Activated T-helper 9 cell treated with anti-CD3 and anti-CD28 coated beads, Interleukin-2, amount 50 U/mL, for 16 hours (primary cell): Measurements from ENCODE around the gene CNTN6.
"Not testable (repeated sequence)": the region's sequence is repeated elsewhere in the genome, so short reads cannot be mapped to it uniquely, and the experiment has no call there.

Experiments
- DNase-seq: peaks from one replicate; pipeline ENCODE4 v3.0.0-alpha.2; 2020; ENCODE audit warnings: low read depth

Gene CNTN6

DNA sequence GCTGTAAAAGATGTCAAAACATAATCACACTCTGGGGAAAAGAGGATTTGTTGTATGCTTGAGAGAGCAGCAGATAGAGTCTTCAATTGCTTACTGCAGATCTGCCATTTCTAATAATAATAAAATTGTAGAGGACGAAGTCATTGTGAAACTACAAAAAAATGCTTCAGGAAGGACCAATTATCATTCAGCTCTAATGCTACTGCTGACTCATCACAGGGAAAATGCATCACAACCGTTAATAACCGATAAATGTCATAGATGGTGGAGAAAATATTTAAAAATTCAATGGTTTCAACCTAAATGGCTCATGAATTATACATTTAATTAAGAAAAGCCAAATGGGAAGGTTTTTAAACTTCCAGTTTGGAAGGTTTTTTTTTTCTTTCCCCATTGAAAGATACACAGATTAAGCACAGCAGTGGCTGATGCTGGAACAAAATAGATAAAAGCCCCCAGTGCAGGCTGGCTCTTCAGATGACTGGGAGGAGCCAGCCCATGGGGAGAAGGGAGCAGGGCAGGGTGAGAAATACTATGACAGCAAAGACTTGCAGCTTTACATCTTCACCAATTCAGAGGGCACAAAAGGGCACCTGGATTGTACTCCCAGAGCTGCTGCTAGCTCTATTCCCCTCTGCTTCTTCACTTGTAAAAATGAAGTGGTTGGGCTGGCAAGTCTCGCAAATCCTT, 196.1 kb downstream of the CNTN6 start:
- no peak for DNase-seq

DNA sequence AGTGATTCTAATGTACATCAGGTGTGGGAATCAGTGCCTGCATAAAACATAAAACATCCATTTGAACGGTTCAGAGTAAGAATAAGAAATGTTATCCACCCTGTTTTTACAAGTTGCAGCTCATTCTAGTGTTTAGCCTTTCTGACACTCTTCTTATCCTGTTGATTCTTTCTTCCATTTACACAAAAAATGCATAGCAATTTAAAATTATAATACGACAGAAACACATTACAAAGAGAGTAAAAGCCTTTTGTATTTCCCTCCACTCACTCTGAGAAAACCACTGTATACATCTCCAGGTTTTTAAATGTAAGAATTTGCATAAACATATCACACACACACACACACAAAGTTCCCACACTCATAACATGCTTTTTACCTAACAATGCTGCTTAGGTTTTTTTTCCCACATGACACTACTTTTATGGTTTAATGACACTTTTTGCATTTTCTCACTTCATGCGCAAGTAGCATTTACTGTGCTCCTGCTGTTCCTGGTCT, 199.8 kb downstream of the CNTN6 start:
- no peak for DNase-seq

DNA sequence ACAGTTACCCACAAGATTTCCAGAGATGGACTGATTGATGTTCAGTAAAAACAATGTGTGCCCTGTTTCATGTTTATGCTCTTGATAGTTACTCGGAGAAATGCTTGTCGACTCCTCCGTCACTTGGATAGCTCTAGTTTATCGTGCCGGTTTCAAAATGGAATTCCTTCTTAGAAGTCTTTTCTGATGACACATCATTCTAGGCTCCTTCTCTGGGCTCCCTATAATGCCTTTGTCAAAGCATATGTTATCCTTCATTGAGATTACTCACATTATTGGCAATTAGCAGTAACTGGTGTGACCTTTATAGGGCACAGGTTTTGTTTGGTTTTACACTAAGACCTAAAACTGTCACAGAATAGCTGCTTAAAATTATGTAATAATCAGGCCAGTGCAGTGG, 201.8 kb downstream of the CNTN6 start:
- no peak for DNase-seq

DNA sequence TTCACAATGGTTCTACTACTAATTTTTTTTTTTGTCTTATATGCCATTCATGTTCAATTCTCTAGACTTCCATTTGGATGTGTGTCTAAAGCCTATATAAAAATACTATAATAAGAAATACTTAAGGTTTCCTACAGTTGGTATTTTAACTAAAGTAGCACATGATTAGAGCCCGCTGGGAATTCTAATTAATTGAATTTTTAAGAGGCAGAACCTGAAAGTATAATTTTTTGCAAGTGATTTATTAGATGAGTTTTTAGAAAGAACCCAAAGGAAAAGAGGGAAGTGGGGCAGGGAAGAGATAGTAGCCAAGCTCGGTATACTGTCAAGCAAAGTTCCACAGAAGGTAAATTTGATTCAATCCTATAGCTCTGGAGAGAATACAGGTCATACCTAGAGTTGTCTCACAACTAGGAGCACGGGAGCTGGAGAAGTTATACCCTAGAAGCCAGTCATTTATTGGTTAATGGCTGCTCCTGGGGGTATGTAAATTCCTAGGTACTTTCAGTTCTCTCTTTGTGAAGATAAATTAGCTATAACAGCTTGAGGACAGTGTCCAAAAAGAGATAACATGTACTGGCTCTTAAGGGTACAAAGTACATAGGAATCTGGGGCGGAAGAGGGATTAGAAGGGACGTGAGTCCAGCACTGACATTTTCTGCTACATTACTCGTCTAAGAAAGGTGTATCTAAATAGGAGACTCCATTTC, 225.6 kb downstream of the CNTN6 start:
- no peak for DNase-seq

DNA sequence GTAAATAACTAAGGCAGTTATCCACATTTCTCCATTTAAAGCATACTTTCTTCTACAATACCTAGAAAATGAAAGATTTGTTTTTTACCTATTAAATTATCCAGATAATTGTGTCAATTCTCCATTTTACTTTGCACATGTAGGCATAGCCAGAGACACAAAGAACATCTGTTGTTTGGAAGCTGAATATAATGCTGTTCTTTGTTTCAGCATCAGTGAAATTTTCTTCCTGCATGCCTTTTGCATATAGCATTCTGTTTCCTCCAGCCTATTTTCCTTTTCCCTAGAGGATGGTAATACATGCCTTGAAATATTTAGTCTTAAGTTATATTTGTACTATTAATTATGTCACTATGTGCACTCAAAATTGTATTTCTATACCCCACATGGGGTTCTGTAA, 233.7 kb downstream of the CNTN6 start:
- no peak for DNase-seq

DNA sequence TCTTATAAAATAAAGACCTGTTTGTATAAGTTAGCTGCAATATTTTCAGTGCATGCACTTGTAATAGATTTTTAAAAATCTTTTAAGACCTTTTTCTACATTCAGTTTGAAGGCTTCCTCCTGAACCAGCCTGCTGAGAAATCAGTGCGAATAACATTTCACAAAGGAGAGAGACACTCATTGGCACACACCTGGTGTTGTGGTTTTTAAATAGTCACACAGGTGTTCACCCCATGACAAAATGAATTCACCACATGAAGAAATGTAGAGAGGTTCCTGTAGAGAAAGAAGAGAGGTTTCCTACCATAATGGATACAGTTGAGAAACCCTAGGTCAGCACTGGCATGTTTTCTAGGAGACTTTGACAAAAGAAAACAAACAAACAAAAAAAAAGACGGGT, 237.3 kb downstream of the CNTN6 start:
- no peak for DNase-seq

DNA sequence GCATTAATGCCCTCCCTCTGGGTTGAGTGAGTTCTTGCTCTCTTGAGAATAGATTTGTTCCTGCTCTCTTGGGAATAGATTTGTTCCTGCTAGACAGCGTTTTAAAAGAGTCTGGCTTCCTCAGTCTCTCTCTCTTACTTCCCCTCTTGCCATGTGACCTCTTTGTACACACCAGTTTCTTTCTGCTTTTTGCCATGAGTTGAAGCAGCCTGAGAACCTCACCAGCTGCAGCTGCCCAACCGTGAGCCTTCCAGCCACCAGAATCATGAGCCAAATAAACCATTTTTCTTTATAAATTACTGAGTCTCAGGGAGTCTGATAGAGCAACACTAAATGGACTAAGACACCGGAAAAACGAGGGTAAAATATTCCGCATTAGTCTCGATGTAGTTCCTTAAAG, 253.6 kb downstream of the CNTN6 start:
- DNase-seq = no peak

DNA sequence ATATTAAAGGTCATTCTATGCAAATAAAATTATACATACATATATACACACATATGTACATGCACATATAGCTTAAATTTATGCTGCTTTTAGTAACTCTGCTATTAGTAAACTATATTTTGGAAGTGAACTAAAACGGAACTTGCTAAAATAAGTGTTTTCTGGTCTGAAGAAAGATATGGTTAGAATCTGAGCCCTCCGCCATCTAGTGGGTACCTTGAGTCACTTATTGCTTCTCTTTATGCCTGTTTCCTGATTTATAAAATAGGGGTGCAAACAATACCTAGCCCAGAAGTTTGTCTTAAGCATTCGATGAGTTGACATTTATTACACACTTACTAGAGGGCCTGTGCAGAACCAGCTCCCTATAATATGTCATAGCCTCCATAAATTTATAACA, 255.7 kb downstream of the CNTN6 start:
- DNase-seq = no peak

DNA sequence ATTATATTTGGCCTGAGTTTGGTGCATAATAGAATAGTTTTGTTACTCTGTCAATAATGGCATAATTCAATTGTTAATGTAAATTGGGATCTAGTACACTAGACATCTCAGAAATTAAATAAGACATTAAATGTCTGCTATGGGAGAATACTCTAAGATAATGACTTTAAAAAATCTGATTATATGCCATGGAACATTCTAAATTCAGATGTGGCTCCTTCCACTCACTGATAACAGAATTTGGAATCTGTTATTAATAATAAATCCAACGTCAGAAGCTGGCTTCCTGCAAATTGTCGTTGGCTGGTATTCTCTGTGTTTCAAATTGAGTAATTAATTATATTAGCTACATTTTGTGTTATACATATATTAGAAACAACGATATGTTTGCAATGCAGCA, 258.1 kb downstream of the CNTN6 start:
- DNase-seq = no peak

DNA sequence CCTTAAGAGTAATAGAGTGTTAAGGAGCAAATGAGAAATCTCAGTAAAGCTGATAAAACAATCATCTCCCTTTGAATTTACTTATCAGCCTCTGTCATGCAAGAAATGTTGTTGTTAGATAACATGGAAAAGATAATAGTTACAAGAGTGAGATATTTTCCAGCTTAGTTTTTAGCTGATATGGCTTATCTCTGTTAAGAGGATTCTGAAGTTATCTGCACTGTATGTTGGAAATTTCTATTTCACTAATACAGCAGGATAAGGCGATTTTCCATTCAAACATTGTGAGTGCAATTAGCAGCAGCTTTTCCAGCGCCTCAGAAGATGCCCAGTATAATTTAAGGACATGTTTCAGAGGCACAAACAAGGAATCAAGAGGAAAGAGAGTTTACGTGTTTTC, 262.9 kb downstream of the CNTN6 start:
- DNase-seq = no peak

DNA sequence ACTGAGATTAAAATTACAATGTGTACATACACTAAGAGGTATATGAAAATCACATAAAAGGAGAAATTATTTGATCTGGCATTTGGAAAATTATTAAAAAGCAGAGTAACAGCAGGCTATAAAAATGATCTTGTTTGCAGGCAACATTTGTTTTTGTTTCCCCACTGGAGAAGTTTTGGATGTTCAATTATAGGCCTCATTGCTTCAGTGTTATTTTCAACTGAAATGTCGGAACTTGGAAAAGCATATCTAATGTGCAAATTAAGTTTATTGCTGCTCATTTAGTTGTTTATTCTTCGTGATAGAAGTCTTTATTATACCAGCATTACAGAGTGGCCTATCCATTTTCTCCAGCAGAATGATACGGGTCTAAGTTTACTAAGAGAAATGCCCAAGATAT, 263.3 kb downstream of the CNTN6 start:
- no peak for DNase-seq

DNA sequence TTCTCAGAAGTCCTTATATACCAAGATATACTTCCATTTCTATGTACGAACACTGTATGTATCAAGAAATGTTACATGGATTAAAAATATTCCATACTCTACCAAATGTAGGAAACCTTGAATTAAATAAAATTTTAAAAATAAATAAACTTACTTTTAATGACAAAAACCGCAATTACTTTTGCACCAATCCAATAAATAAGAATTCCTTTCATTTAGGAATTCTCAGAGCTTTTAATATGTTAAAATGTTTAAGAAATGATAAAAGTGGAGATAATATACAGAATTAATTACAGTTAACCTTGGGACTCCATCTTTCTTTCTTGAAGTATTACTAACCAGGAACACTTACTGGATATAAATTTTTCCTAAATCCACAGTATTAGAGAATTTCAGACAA, 272.7 kb downstream of the CNTN6 start:
- no peak for DNase-seq

DNA sequence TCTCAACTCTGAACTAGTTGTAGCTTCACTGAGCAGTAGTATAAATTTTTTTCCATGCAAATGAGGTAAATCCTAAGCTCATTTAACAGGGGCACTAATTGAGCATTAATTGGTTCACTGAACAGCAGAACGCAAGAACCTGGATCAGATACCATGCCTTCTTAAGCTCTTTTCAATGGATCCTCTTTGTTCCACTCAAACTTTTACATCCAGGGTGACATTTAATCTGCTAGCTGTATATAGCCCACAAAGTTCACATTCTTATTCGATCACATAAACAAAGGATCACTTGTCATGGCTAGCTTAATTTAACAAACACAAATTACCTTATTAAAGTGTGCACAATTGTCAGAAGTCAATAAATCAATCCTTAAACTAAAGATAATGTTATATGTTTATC, 281.6 kb downstream of the CNTN6 start:
- DNase-seq = no peak

DNA sequence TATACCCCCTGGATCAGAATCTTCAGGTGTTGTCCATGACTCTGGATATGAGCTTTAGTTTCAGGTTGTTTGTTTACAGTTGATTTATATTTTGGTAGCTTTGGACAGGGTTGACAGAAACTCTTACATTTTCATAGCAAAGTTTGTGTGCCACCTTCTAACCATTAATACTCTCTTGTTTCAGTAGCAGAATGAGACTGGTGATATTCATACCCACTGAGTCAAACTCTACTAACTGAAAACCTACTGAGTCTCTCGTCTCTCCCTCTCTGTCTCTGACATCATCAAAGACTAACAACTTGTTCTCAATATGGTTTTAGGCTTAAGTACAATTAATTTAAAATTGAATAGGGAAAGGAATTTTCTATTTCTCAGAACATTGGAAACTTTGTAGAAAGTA, 282.3 kb downstream of the CNTN6 start:
- DNase-seq = no peak

DNA sequence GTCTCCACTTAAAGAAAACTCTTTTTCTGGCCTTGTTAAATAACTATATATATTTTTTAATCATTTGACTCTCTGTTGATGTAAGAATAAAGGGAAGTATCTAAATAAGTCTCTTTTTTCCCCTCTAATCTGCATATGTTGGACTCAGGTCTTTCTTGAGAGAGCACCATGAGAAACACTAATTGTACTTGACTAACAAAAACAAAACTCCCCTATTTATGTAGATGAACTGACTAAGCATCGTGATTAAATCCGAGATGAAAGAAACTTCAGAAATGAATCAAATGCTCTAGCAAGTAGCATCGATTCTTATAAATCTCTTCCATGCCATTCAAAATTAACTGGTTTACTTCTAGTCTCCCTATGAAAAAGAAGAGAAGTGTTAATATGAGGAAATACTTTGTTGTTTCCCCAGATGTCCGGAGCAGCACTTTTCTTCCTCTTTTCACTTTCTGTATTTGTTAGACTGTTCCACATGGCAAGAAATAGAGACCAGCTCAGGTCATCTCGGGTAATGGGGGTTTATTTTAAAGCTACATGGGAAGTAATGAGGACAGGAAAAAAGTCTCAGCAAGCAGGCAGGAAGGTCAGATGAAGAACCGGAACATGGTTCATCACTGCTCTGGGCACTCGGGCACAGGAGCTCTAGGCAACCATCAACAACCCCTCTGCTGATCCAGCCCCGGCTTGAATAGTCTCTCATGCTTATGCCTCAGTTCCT, 288.3 kb downstream of the CNTN6 start:
- no peak for DNase-seq

DNA sequence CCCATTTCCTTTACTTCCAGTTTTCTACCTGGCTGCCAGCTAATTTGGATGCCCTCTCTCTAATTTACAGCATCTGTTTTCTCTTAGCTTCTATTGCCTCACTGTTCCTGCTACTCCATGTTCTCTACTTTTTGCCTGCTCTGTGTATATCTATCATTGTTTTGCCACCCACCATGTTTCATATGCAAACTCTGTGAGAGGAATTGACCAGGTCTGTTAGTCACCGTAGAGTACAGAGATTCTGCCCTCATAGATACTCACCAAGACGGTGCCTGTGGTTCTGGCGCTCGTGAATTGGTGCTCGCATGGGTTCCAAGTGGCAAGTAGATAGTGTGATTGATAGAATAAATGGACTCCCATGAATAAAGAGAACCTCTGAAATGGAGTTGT, 288.8 kb downstream of the CNTN6 start:
- DNase-seq = no peak

DNA sequence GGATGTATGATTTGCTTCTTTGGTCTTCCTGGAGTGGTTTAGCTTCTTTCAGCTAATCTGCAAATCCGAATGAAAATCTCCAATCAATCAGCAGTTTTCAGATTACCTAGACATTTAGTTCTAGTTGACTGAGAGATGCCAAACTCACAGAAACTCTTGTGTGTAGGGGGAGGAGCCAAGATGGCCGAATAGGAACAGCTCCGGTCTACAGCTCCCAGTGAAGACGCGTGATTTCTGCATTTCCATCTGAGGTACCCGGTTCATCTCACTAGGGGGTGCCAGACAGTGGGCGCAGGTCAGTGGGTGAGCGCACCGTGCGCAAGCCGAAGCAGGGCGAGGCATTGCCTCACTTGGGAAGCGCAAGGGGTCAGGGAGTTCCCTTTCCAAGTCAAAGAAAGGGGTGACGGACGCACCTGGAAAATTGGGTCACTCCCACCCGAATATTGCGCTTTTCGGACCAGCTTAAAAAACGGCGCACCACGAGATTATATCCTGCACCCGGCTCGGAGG, 294.6 kb downstream of the CNTN6 start:
- not testable (repeated sequence) for DNase-seq

DNA sequence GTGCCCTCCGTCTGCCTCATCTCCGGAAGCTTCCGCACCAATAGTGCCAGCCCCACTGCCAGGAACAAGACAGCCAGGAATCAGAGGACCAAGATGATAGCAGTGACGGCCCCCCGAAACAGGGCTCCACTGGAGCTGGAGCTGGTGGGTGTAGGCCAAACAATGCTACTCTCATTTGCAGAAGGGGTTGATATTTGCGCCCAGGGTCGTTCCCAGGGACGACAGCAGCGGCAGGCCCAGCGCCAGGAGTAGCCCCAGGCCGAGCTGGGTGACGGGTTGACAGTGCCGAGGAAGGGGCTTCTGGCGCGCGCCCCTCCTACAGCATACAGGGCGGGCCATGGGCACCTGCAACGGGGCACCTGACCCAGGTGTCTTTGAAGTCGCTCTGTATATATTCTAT, 301.4 kb downstream of the CNTN6 start:
- no peak for DNase-seq

DNA sequence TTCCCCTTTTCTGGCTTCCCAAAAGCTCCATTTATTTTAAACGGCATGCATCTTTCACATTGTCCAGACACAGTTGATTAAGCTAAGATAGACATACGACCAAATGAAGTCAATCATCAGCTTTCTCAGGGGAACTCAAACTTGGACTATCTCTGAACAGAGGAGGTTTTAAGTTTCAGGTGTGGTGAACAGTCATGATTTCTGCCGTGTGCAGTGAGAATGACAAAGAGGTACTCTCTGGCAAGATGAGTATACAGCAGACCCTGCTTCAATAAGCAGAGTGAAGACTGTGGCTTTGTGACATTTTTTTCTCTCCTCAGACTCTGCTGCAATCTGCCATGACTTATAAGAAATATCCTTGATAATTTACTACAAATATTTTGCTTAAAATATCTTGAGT, 307.7 kb downstream of the CNTN6 start:
- DNase-seq = no peak

DNA sequence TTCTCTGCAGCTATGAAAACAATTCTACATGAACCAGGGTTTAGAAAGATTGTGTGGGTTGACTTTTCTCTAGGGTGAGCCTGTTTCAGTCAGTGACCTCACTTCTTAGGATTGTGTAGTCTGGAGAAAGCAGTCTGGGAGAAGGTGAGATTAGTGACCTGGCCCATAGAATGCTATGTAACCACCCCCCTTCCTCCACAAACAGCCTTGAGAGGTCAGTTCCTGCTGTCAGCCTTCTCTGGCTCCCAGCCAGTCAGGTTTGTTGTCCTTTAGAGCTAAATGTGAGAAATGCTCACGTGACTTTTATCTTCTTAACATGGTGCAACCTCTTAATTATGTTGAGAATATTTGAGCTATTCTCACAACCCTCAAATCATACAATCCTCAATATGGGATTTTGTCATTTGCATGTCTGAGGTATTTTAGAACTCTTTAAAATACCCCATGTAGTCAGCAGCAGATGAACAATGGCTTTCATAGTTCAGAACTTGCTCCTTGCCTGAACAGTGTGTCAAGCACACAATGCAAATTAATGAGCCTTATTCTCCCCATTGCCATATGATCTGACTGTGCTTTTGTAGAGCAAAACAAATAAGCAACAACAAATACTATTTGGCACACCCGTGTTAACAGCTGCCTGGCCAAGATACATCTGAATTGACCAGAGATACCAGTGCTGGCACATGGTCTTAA, 311.6 kb downstream of the CNTN6 start:
- no peak for DNase-seq

DNA sequence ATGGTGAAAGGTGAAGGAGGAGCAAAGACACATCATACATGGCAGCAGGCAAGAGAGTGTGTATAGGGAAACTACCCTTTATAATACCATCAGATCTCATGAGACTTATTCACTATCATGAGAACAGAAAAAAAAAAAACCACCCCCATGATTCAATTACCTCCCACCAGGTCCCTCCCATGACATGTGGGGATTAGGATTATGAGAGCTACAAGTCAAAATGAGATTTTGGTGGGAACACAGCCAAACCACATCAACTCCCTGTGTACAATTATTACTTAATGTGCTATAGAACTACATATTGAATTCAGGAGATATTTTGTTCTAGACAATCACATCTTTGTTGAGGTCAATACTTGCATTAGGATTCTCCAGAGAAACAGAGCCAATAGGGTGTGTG, 313.4 kb downstream of the CNTN6 start:
- DNase-seq = no peak

DNA sequence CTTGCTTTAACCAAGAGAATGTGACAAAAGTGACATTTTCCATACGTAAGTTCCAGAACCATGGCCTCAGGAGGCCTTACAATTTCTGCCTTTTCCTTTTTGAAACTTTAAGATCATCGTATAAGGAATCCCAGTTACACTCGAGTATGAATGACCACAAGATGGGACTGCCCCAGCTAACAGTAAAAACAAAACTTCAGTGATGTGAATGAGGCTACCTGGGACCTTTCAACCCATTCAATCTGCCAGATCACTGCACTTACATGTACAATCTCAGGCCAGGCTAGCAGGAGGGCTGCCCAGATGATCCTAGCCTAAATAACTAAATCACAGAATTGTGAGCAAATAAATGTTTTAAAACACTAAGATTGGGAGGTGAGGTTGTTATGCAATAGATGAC, 328.8 kb downstream of the CNTN6 start:
- no peak for DNase-seq
